Ovary (tissue), 3 donors: ENCODE results near the gene LBH.

Experiments used
- CTCF ChIP-seq, 3 donors: fragments of 450-650 bp in 2 of 3; fragments of 200-600 bp in 1 of 3; IDR thresholded peaks; one replicate each; pipeline versions ENCODE4 v1.5.1 to v1.8.0; 2016 to 2022; ENCODE audit warnings: antibody characterized with exemption in 3 of 3, mild to moderate bottlenecking in 1 of 3
- POLR2A ChIP-seq: fragments of 450-650 bp; IDR thresholded peaks from one replicate; pipeline ENCODE4 v1.6.1; 2017; ENCODE audit warnings: antibody characterized with exemption, mild to moderate bottlenecking, moderate library complexity
- donor health status: DM: no; HTN: no; CAD: no.

DNA sequence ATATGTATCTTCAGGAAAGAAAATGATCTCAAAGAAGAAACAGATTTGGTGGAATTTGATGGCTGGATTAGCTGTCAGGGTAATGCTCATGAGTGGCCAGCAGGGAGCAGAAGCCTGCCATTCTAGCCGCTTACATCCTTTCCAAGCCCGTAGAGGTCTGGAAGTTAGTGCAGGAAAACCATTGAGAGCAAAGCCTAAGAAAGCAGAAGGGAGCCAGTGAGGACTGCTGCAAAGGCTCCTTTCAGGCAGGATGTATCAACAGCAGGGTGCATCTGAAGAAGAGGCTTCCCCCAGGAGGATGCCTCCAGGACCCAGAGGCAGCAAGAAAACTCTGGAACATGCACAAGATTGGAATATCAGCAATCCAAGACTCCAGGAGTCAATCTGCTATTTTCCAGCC is 22.9 kb upstream of the LBH start:
- peak; percentile 85 to 95 (median 90) for TF ChIP-seq CTCF (IDR thresholded peaks at IDR 0.05)
- TF ChIP-seq POLR2A = no peak
